IMR-90 (cell line): ENCODE results near the gene EPAS1. TPM values are rescaled to one million over a fixed set of nuclear protein-coding genes. Genes with fewer than 3 reads are reported as not detected.

Experiments
- ATAC-seq: fragments of 200-7000 bp; cut with Tn5 transposase; 2 replicates; pipeline ENCODE4 v1.9.1; 2020; ENCODE audit warnings: low read depth, mild to moderate bottlenecking, moderate library complexity
- BruUV-seq: library from RNA; stranded (reverse); fragments of 400-500 nt; replicated peaks from 2 replicates; lab custom pipeline; 2021; lab: Mats Ljungman, UMichigan
- CTCF ChIA-PET: fragments of 300-600 bp; formaldehyde crosslinking; extraction: SDS; loops from one replicate; lab custom pipeline; 2021; ENCODE audit warnings: antibody characterized with exemption; lab: Yijun Ruan, JAX
- POLR2A ChIA-PET: fragments of 300-600 bp; sonication (Branson Sonifier 250); formaldehyde crosslinking; loops from one replicate; lab custom pipeline; 2022; ENCODE audit warnings: antibody characterized with exemption; ENCODE audit not compliant: unreplicated experiment; lab: Charles Lee
- DNase-seq: peaks from one replicate; pipeline ENCODE4 v3.0.0; 2013
- H2AFZ ChIP-seq: replicated peaks from 2 replicates; pipeline ENCODE3; 2013; ENCODE audit warnings: low read length, mild to moderate bottlenecking; ENCODE audit not compliant: poor library complexity
- H2AK5ac ChIP-seq: 2 replicates; pipeline ENCODE4 v1.6.1; 2013; ENCODE audit warnings: low read depth, low read length, inconsistent platforms
- H2AK9ac ChIP-seq: replicated peaks from 2 replicates; pipeline ENCODE3; 2013; ENCODE audit warnings: mild to moderate bottlenecking, low read depth, low read length, moderate library complexity; ENCODE audit not compliant: poor library complexity
- H2BK120ac ChIP-seq: 2 replicates; pipeline ENCODE4 v1.6.1; 2013; ENCODE audit warnings: low read depth, low read length, inconsistent platforms
- H2BK15ac ChIP-seq: 3 replicates; pipeline ENCODE4 v1.6.1; 2013; ENCODE audit warnings: low read depth, low read length, inconsistent platforms
- H2BK20ac ChIP-seq: 2 replicates; pipeline ENCODE4 v1.6.1; 2013; ENCODE audit warnings: low read depth, mild to moderate bottlenecking, inconsistent platforms, low read length, moderate library complexity
- H2BK5ac ChIP-seq: 2 replicates; pipeline ENCODE4 v1.6.1; 2013; ENCODE audit warnings: mild to moderate bottlenecking, low read depth, low read length, inconsistent platforms; ENCODE audit not compliant: poor library complexity, severe bottlenecking
- H3K14ac ChIP-seq: replicated peaks from 2 replicates; pipeline ENCODE4 v1.6.1; 2013; ENCODE audit warnings: low read depth, low read length, inconsistent platforms
- H3K18ac ChIP-seq: 2 replicates; pipeline ENCODE4 v1.6.1; 2013; ENCODE audit warnings: low read depth, low read length, control low read depth
- H3K23ac ChIP-seq: 2 replicates; pipeline ENCODE4 v1.6.1; 2013; ENCODE audit warnings: low read depth, low read length, inconsistent platforms
- H3K27ac ChIP-seq: 2 replicates; pipeline ENCODE4 v1.5.1; 2013; ENCODE audit warnings: mild to moderate bottlenecking, control low read depth, low read length; ENCODE audit not compliant: insufficient read depth
- H3K27me3 ChIP-seq: 2 replicates; pipeline ENCODE4 v1.6.1; 2013; ENCODE audit warnings: low read length; ENCODE audit not compliant: control insufficient read depth, insufficient read depth
- H3K36me3 ChIP-seq: 2 replicates; pipeline ENCODE4 v1.6.1; 2013; ENCODE audit warnings: low read length, mixed read lengths; ENCODE audit not compliant: control insufficient read depth, insufficient read depth
- H3K4ac ChIP-seq: 2 replicates; pipeline ENCODE4 v1.6.1; 2013; ENCODE audit warnings: low read depth, low read length, inconsistent platforms
- H3K4me1 ChIP-seq: 2 replicates; pipeline ENCODE4 v1.6.1; 2013; ENCODE audit warnings: low read length, mixed read lengths; ENCODE audit not compliant: control insufficient read depth, insufficient read depth
- H3K4me2 ChIP-seq: 2 replicates; pipeline ENCODE4 v1.6.1; 2013; ENCODE audit warnings: low read depth, mild to moderate bottlenecking, control low read depth, low read length, moderate library complexity
- H3K4me3 ChIP-seq: 2 replicates; pipeline ENCODE4 v1.5.1; 2013; ENCODE audit warnings: low read depth, mild to moderate bottlenecking, control low read depth, low read length, moderate library complexity; ENCODE audit not compliant: insufficient read depth
- H3K56ac ChIP-seq: 2 replicates; pipeline ENCODE4 v1.6.1; 2013; ENCODE audit warnings: low read length, inconsistent platforms; ENCODE audit not compliant: insufficient read depth; ENCODE audit errors: extremely low read depth
- H3K79me1 ChIP-seq, 2 experiments: 2 replicates each; pipeline ENCODE4 v1.6.1; 2013; ENCODE audit warnings: low read length in 2 of 2, inconsistent platforms in 1 of 2, low read depth in 1 of 2
- H3K9ac ChIP-seq: 2 replicates; pipeline ENCODE4 v1.6.1; 2013; ENCODE audit warnings: low read depth, low read length, control low read depth
- H3K9me1 ChIP-seq: 2 replicates; pipeline ENCODE4 v1.6.1; 2013; ENCODE audit warnings: low read length, inconsistent platforms; ENCODE audit not compliant: insufficient read depth
- H3K9me3 ChIP-seq: 2 replicates; pipeline ENCODE4 v1.6.1; 2013; ENCODE audit warnings: low read length; ENCODE audit not compliant: control insufficient read depth, insufficient read depth
- H4K20me1 ChIP-seq: 2 replicates; pipeline ENCODE4 v1.6.1; 2013; ENCODE audit warnings: low read length, inconsistent platforms; ENCODE audit not compliant: insufficient read depth
- H4K5ac ChIP-seq: 2 replicates; pipeline ENCODE4 v1.6.1; 2013; ENCODE audit warnings: mild to moderate bottlenecking, low read depth, low read length, control low read depth
- H4K8ac ChIP-seq, 2 experiments: 2 replicates each; pipeline ENCODE4 v1.6.1; 2013; ENCODE audit warnings: low read depth in 2 of 2, low read length in 2 of 2, control low read depth in 1 of 2, inconsistent platforms in 1 of 2
- H4K91ac ChIP-seq: 2 replicates; pipeline ENCODE4 v1.6.1; 2013; ENCODE audit warnings: low read depth, low read length, inconsistent platforms; ENCODE audit not compliant: insufficient read depth
- CEBPB ChIP-seq: IDR thresholded peaks from 2 replicates; pipeline ENCODE4 v1.6.1; 2012; ENCODE audit warnings: low read depth, low read length, improper control_type of control experiment
- CTCF ChIP-seq: conservative IDR thresholded peaks from 2 replicates; pipeline ENCODE4 v1.5.1; 2012; ENCODE audit warnings: mild to moderate bottlenecking, low read depth, low read length, improper control_type of control experiment
- ELK1 ChIP-seq: fragments of 150-350 bp; IDR thresholded peaks from 2 replicates; pipeline ENCODE4 v1.6.1; 2016; ENCODE audit warnings: low read depth, mild to moderate bottlenecking, low read length, moderate library complexity, borderline replicate concordance
- RAD21 ChIP-seq: IDR thresholded peaks from 2 replicates; pipeline ENCODE4 v1.6.1; 2012; ENCODE audit warnings: low read length, improper control_type of control experiment
- RCOR1 ChIP-seq: IDR thresholded peaks from 2 replicates; pipeline ENCODE4 v1.6.1; 2012; ENCODE audit warnings: mild to moderate bottlenecking, low read length, improper control_type of control experiment; ENCODE audit not compliant: insufficient replicate concordance
- RFX5 ChIP-seq: IDR thresholded peaks from 2 replicates; pipeline ENCODE4 v1.8.0; 2012; ENCODE audit warnings: low read depth, mild to moderate bottlenecking, low read length, moderate library complexity
- SMC3 ChIP-seq: fragments of 150-350 bp; IDR thresholded peaks from 2 replicates; pipeline ENCODE4 v1.6.1; 2016; ENCODE audit warnings: low read depth, mild to moderate bottlenecking, antibody characterized with exemption, low read length, moderate library complexity
- USF2 ChIP-seq: fragments of 150-350 bp; IDR thresholded peaks from 2 replicates; pipeline ENCODE4 v1.6.1; 2017; ENCODE audit warnings: mild to moderate bottlenecking, antibody characterized with exemption, low read length, low read depth
- WGBS, 2 experiments: methylation state at CpG; one replicate each; pipeline versions ENCODE4 v1.1.5 to v1.1.7; 2013; ENCODE audit warnings: missing lambda C conversion rate in 2 of 2; ENCODE audit not compliant: insufficient read length in 1 of 2; ENCODE audit errors: extremely low coverage in 2 of 2; 5-methylcytosine and 5-hydroxymethylcytosine counted together
- dilution Hi-C: fragments of 300-500 bp; cut with HindIII; formaldehyde crosslinking; loops from one replicate; pipeline ENCODE4 v1.14.3; 2018; ENCODE audit warnings: low sequenced_read_pairs; ENCODE audit not compliant: unreplicated experiment
- in situ Hi-C: fragments of 300-500 bp; cut with MboI; formaldehyde crosslinking; loops from 3 replicates; pipeline ENCODE4 v1.14.3; 2019; ENCODE audit warnings: low sequenced_read_pairs, inconsistent platforms, mixed read lengths
- intact Hi-C: fragments of 100-400 bp; cut with micrococcal nuclease; formaldehyde crosslinking; loops from 2 replicates; pipeline ENCODE4 v1.10.0; 2022
- polyA plus RNA-seq, 3 experiments: library from polyadenylated mRNA; depleted of rRNA; stranded (reverse); fragments of >200 nt; gene quantifications; 2 replicates each; pipeline ENCODE4 v1.2.3, GENCODE V29; 2012; ENCODE audit warnings: low replicate concordance in 1 of 3
- total RNA-seq: library from RNA; depleted of rRNA; stranded (reverse); fragments of >200 nt; gene quantifications from 2 replicates; pipeline ENCODE4 v1.2.3, GENCODE V29; 2012

The EPAS1 gene
- total and polyA plus RNA-seq, 2 of the 4 experiments (the other 2 are of a cell fraction), result 40.7 to 120 TPM

- Histone ChIP-seq H2BK5ac (no peak overlapping the region), H3K14ac (no peak overlapping the region; the same call in 1 of the 2 replicates), H2BK20ac (peak overlapping the region; percentile 27; the same call in 1 of the 2 replicates), H3K9me1 (peaks cover 8% of the 10 kb centered on the region), H3K23ac (no peak overlapping the region), H2AK5ac (no peak overlapping the region), H4K20me1 (no peaks in the 10 kb centered on the region), H3K56ac (no peak overlapping the region), H3K27ac (no peak overlapping the region), H3K27me3 (peaks cover 8% of the 10 kb centered on the region), H3K4me1 (peaks cover 3% of the 10 kb centered on the region; the same call in 1 of the 2 replicates), H3K18ac (no peak overlapping the region), H3K4me2 (no peak overlapping the region; the same call in 1 of the 2 replicates), H4K5ac (no peak overlapping the region), H3K9me3 (no peaks in the 10 kb centered on the region), H2AFZ (peak overlapping the region; percentile 69), H3K36me3 (no peaks in the 10 kb centered on the region), H3K79me1 (no peaks in the 10 kb centered on the region), H2BK15ac (no peak overlapping the region), H3K9ac (no peak overlapping the region), H4K91ac (no peak overlapping the region), H4K8ac (no peak overlapping the region), H3K4ac (0 out of 2 replicates have a peak overlapping the region, but pooled peaks have one; percentile 35), H2BK120ac (peak overlapping the region; percentile 46; the same call in 1 of the 2 replicates), H3K4me3 (no peak overlapping the region), H2AK9ac (peak overlapping the region; percentile 34)
- TF ChIP-seq CTCF, result no peak
- TF ChIP-seq SMC3, result no peak
- TF ChIP-seq ELK1, result no peak
- no peak for TF ChIP-seq RFX5
- no peak for TF ChIP-seq CEBPB
- TF ChIP-seq RAD21, result no peak
- TF ChIP-seq RCOR1, result no peak
- TF ChIP-seq USF2, result no peak
- CTCF ChIA-PET, result no interaction called here
- in situ Hi-C loops, result no loop called here
- dilution Hi-C loops, result no loop called here
- WGBS, 2 experiments, result 52% methylated on average over 7 of the region's 20 CpGs; no CpG with 5 or more reads in 1 of the 2 experiments
- intact Hi-C loops, result no loop called here
- ATAC-seq (no peak), DNase-seq (no peak)
- POLR2A ChIA-PET, result no interaction called here
- no TSS peak for BruUV-seq
These were observed 21.2 kb upstream of the EPAS1 start for GRCh38 chr2:46275995-46276394.
